KMS-11 (cell line): ENCODE results near the gene MCF2L.

Source experiments
- H2AFZ ChIP-seq: fragments of 200-600 bp; sonication (generic); 2 replicates; pipeline ENCODE4 v1.6.1; 2016; ENCODE audit warnings: antibody characterized with exemption, mixed run types, low read depth
- H3K27ac ChIP-seq: fragments of 200-600 bp; sonication (generic); 2 replicates; pipeline ENCODE4 v1.6.1; 2016; ENCODE audit warnings: mild to moderate bottlenecking, mixed run types
- H3K27me3 ChIP-seq: fragments of 200-600 bp; sonication (generic); 2 replicates; pipeline ENCODE4 v1.6.1; 2017; ENCODE audit warnings: mild to moderate bottlenecking, low read depth, mixed run types, moderate library complexity; ENCODE audit not compliant: insufficient read depth
- H3K36me3 ChIP-seq: fragments of 200-600 bp; sonication (generic); 2 replicates; pipeline ENCODE4 v1.6.1; 2017; ENCODE audit warnings: mild to moderate bottlenecking, mixed run types; ENCODE audit not compliant: insufficient read depth
- H3K4me1 ChIP-seq: fragments of 200-600 bp; sonication (generic); 2 replicates; pipeline ENCODE4 v1.6.1; 2016; ENCODE audit warnings: mild to moderate bottlenecking, low read depth, mixed run types; ENCODE audit not compliant: poor library complexity, severe bottlenecking
- H3K4me2 ChIP-seq: fragments of 200-600 bp; sonication (generic); 2 replicates; pipeline ENCODE4 v1.7.0; 2016; ENCODE audit warnings: mild to moderate bottlenecking, mixed run types
- H3K4me3 ChIP-seq: fragments of 200-600 bp; sonication (generic); IDR thresholded peaks from 2 replicates; pipeline ENCODE4 v1.6.1; 2017; ENCODE audit warnings: low read depth, low read length, mixed read lengths; ENCODE audit not compliant: insufficient read depth
- H3K79me2 ChIP-seq: fragments of 200-600 bp; sonication (generic); 2 replicates; pipeline ENCODE4 v1.6.1; 2016; ENCODE audit warnings: low read depth, mixed run types; ENCODE audit not compliant: insufficient read depth
- H3K9ac ChIP-seq: fragments of 200-600 bp; sonication (generic); 2 replicates; pipeline ENCODE4 v1.6.1; 2016; ENCODE audit warnings: mild to moderate bottlenecking, mixed run types
- H4K20me1 ChIP-seq: fragments of 200-600 bp; sonication (generic); 2 replicates; pipeline ENCODE4 v1.6.1; 2016; ENCODE audit warnings: mild to moderate bottlenecking, mixed run types; ENCODE audit not compliant: insufficient read depth
- TF ChIP-seq, protein P1 (sequence below): fragments of 200-600 bp; sonication (generic); conservative IDR thresholded peaks from 2 replicates; pipeline ENCODE4 v1.6.1; 2017; ENCODE audit warnings: low read depth, mild to moderate bottlenecking, antibody characterized with exemption, low read length, moderate library complexity, mixed read lengths

Gene MCF2L

GRCh38 chr13:112955956-112956355, 13.1 kb upstream of the MCF2L start:
- Histone ChIP-seq H3K4me3 (no peak overlapping the region), H3K79me2 (no peaks in the 10 kb centered on the region), H3K4me1 (no peaks in the 10 kb centered on the region), H2AFZ (no peak overlapping the region), H3K4me2 (no peak overlapping the region), H3K27ac (no peak overlapping the region), H3K36me3 (no peaks in the 10 kb centered on the region), H3K9ac (no peak overlapping the region), H4K20me1 (no peaks in the 10 kb centered on the region), H3K27me3 (no peaks in the 10 kb centered on the region)
- TF ChIP-seq, protein P1, sequence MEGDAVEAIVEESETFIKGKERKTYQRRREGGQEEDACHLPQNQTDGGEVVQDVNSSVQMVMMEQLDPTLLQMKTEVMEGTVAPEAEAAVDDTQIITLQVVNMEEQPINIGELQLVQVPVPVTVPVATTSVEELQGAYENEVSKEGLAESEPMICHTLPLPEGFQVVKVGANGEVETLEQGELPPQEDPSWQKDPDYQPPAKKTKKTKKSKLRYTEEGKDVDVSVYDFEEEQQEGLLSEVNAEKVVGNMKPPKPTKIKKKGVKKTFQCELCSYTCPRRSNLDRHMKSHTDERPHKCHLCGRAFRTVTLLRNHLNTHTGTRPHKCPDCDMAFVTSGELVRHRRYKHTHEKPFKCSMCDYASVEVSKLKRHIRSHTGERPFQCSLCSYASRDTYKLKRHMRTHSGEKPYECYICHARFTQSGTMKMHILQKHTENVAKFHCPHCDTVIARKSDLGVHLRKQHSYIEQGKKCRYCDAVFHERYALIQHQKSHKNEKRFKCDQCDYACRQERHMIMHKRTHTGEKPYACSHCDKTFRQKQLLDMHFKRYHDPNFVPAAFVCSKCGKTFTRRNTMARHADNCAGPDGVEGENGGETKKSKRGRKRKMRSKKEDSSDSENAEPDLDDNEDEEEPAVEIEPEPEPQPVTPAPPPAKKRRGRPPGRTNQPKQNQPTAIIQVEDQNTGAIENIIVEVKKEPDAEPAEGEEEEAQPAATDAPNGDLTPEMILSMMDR, result no peak

- TF ChIP-seq, protein P1, result no peak
- Histone ChIP-seq H3K27me3 (no peaks in the 10 kb centered on the region), H3K79me2 (no peaks in the 10 kb centered on the region), H3K36me3 (no peaks in the 10 kb centered on the region), H4K20me1 (no peaks in the 10 kb centered on the region), H3K9ac (no peak overlapping the region), H3K27ac (no peak overlapping the region), H3K4me3 (no peak overlapping the region), H3K4me2 (no peak overlapping the region), H3K4me1 (no peaks in the 10 kb centered on the region), H2AFZ (no peak overlapping the region)
Observed at GRCh38 chr13:112956571-112957294, 12.3 kb upstream of the MCF2L start.

DNA sequence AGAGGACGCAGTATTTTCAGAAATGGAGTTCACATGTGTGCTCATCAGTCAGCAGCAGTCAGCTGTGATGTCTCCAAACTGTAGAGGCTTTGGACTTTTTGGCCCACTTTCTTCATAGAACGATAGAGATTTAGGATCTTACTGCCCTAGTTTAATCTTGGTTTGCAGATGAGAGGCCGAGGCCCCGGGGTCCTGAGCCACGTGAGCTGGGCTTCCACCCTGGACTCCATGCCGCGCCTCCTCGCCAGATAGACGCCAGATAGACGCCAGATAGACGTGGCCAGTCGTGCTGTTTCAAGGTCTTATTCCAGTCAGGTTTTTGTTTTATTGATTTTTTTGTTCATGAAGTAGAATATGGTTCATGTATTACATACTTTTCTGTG, 11.7 kb upstream of the MCF2L start:
- H3K4me2 ChIP-seq, result no peak overlapping the region
- no peaks in the 10 kb centered on the region for H3K27me3 ChIP-seq
- H4K20me1 ChIP-seq, result no peaks in the 10 kb centered on the region
- no peaks in the 10 kb centered on the region for H3K4me1 ChIP-seq
- H2AFZ ChIP-seq, result no peak overlapping the region
- H3K27ac ChIP-seq, result no peak overlapping the region
- TF ChIP-seq, protein P1, result no peak
- H3K36me3 ChIP-seq, result no peaks in the 10 kb centered on the region
- H3K79me2 ChIP-seq, result no peaks in the 10 kb centered on the region
- H3K9ac ChIP-seq, result no peak overlapping the region
- no peak overlapping the region for H3K4me3 ChIP-seq

- Histone ChIP-seq H4K20me1 (no peaks in the 10 kb centered on the region), H3K27me3 (no peaks in the 10 kb centered on the region)
Observed at GRCh38 chr13:112958127-112958989, 10.7 kb upstream of the MCF2L start.

More at GRCh38 chr13:112958127-112958989, 10.7 kb upstream of the MCF2L start:
- Histone ChIP-seq H3K4me2 (no peak overlapping the region), H3K79me2 (no peaks in the 10 kb centered on the region), H3K9ac (no peak overlapping the region), H3K4me1 (no peaks in the 10 kb centered on the region), H3K4me3 (no peak overlapping the region), H3K36me3 (no peaks in the 10 kb centered on the region), H2AFZ (no peak overlapping the region), H3K27ac (no peak overlapping the region)
- TF ChIP-seq, protein P1, result no peak
